Subcutaneous abdominal adipose tissue (tissue), 5 donors: ENCODE results near the gene GSN.

Experiments used
- H3K27ac ChIP-seq: one replicate; pipeline ENCODE4 v1.7.0; 2013; ENCODE audit warnings: low read depth, mild to moderate bottlenecking, inconsistent platforms, low read length, moderate library complexity
- H3K27me3 ChIP-seq, 5 donors: one replicate each; pipeline ENCODE4 v1.7.0; 2013; ENCODE audit warnings: low read length in 5 of 5, inconsistent platforms in 1 of 5; ENCODE audit not compliant: control insufficient read depth in 5 of 5, insufficient read depth in 4 of 5
- H3K36me3 ChIP-seq, 5 donors: one replicate each; pipeline ENCODE4 v1.7.0; 2013; ENCODE audit warnings: low read length in 5 of 5; ENCODE audit not compliant: control insufficient read depth in 5 of 5, insufficient read depth in 5 of 5
- H3K4me1 ChIP-seq, 5 donors: one replicate each; pipeline ENCODE4 v1.7.0; 2013; ENCODE audit warnings: low read length in 5 of 5, mild to moderate bottlenecking in 3 of 5, moderate library complexity in 1 of 5; ENCODE audit not compliant: control insufficient read depth in 5 of 5, insufficient read depth in 5 of 5
- H3K4me3 ChIP-seq, 5 donors: one replicate each; pipeline ENCODE4 v1.7.0; 2013; ENCODE audit warnings: low read length in 5 of 5, low read depth in 1 of 5
- H3K9ac ChIP-seq, 5 donors: one replicate each; pipeline ENCODE4 v1.7.0; 2013; ENCODE audit warnings: low read length in 5 of 5, mild to moderate bottlenecking in 4 of 5, moderate library complexity in 3 of 5
- H3K9me3 ChIP-seq, 5 donors: one replicate each; pipeline ENCODE4 v1.7.0; 2013; ENCODE audit warnings: low read length in 5 of 5; ENCODE audit not compliant: control insufficient read depth in 5 of 5
- donor health status: healthy.
- donor health status: healthy.
- donor health status: healthy.
- donor health status: healthy.
- donor health status: healthy.

The GSN gene

GRCh38 chr9:121300283-121301119, 32.5 kb downstream of the GSN start:
- Histone ChIP-seq H3K27ac (peak overlapping the region; percentile 91), H3K27me3 (no peaks in the 10 kb centered on the region), H3K4me1 (peaks cover 43 to 97% (median 96%) of the 10 kb centered on the region in 5 donors), H3K4me3 (peak overlapping the region; percentile 78 to 97 (median 80)), H3K36me3 (peaks cover 4 to 41% (median 38%) of the 10 kb centered on the region in 5 donors), H3K9me3 (no peaks in the 10 kb centered on the region), H3K9ac (peak overlapping the region; percentile 73 to 98 (median 82))

- H3K4me3 ChIP-seq, result peak overlapping the region; percentile 78 to 97 (median 80)
- H3K9me3 ChIP-seq, result no peaks in the 10 kb centered on the region
- peaks cover 36 to 93% (median 89%) of the 10 kb centered on the region in 5 donors for H3K4me1 ChIP-seq
- H3K36me3 ChIP-seq, result peaks cover 9 to 50% (median 44%) of the 10 kb centered on the region in 5 donors
- peak overlapping the region in 4 of 5 donors; percentile 31 to 82 (median 67) for H3K9ac ChIP-seq
- no peaks in the 10 kb centered on the region for H3K27me3 ChIP-seq
- H3K27ac ChIP-seq, result peak overlapping the region; percentile 91
These were observed 33.9 kb downstream of the GSN start for GRCh38 chr9:121301881-121302286.

- H3K9ac ChIP-seq, result peak overlapping the region in 3 of 5 donors; percentile 3 to 80 (median 54)
- peaks cover 36 to 89% (median 86%) of the 10 kb centered on the region in 5 donors for H3K4me1 ChIP-seq
- H3K27ac ChIP-seq, result peak overlapping the region; percentile 91
- H3K9me3 ChIP-seq, result no peaks in the 10 kb centered on the region
- peaks cover 9 to 54% (median 45%) of the 10 kb centered on the region in 5 donors for H3K36me3 ChIP-seq
- no peaks in the 10 kb centered on the region for H3K27me3 ChIP-seq
- peak overlapping the region; percentile 78 to 97 (median 80) for H3K4me3 ChIP-seq
These were observed 34.4 kb downstream of the GSN start for GRCh38 chr9:121302341-121302740.

- Histone ChIP-seq H3K27ac (peak overlapping the region; percentile 91), H3K27me3 (no peaks in the 10 kb centered on the region), H3K36me3 (peaks cover 9 to 59% (median 50%) of the 10 kb centered on the region in 5 donors), H3K4me3 (peak overlapping the region; percentile 78 to 97 (median 80)), H3K9ac (peak overlapping the region in 4 of 5 donors; percentile 3 to 80 (median 32)), H3K4me1 (peaks cover 36 to 89% (median 86%) of the 10 kb centered on the region in 5 donors), H3K9me3 (no peaks in the 10 kb centered on the region)
These were observed 34.8 kb downstream of the GSN start for GRCh38 chr9:121302786-121303185.

GRCh38 chr9:121303456-121304451, 35.8 kb downstream of the GSN start:
- H3K36me3 ChIP-seq, result peaks cover 9 to 68% (median 58%) of the 10 kb centered on the region in 5 donors

GRCh38 chr9:121304707-121305106, 36.7 kb downstream of the GSN start:
- no peaks in the 10 kb centered on the region for H3K9me3 ChIP-seq
- H3K27ac ChIP-seq, result peak overlapping the region; percentile 91
- H3K9ac ChIP-seq, result peak overlapping the region in 4 of 5 donors; percentile 8 to 38 (median 27)
- peaks cover 35 to 88% (median 83%) of the 10 kb centered on the region in 5 donors for H3K4me1 ChIP-seq
- no peaks in the 10 kb centered on the region for H3K27me3 ChIP-seq
- H3K4me3 ChIP-seq, result peak overlapping the region; percentile 42 to 97 (median 78)
- H3K36me3 ChIP-seq, result peaks cover 9 to 78% (median 68%) of the 10 kb centered on the region in 5 donors

More at GRCh38 chr9:121303456-121304451, 35.8 kb downstream of the GSN start:
- Histone ChIP-seq H3K4me3 (peak overlapping the region; percentile 42 to 97 (median 78)), H3K9me3 (no peaks in the 10 kb centered on the region), H3K27ac (peak overlapping the region; percentile 91), H3K4me1 (peaks cover 33 to 88% (median 84%) of the 10 kb centered on the region in 5 donors), H3K27me3 (no peaks in the 10 kb centered on the region), H3K9ac (peak overlapping the region in 4 of 5 donors; percentile 2 to 58 (median 20))

- Histone ChIP-seq H3K27me3 (no peaks in the 10 kb centered on the region), H3K27ac (peak overlapping the region; percentile 91), H3K4me3 (peak overlapping the region; percentile 37 to 97 (median 78)), H3K9me3 (no peaks in the 10 kb centered on the region), H3K36me3 (peaks cover 15 to 85% (median 75%) of the 10 kb centered on the region in 5 donors), H3K9ac (peak overlapping the region in 4 of 5 donors; percentile 15 to 38 (median 30)), H3K4me1 (peaks cover 31 to 87% (median 80%) of the 10 kb centered on the region in 5 donors)
These were observed 37.5 kb downstream of the GSN start for GRCh38 chr9:121305269-121305994.

GRCh38 chr9:121307976-121308375, 40.0 kb downstream of the GSN start:
- peak overlapping the region; percentile 60 for H3K27ac ChIP-seq
- no peak overlapping the region for H3K9ac ChIP-seq
- H3K4me3 ChIP-seq, result no peak overlapping the region
- peaks cover 19 to 97% (median 87%) of the 10 kb centered on the region in 5 donors for H3K36me3 ChIP-seq
- H3K4me1 ChIP-seq, result peaks cover 26 to 75% (median 68%) of the 10 kb centered on the region in 5 donors
- H3K9me3 ChIP-seq, result no peaks in the 10 kb centered on the region
- no peaks in the 10 kb centered on the region for H3K27me3 ChIP-seq

- peak overlapping the region; percentile 60 for H3K27ac ChIP-seq
- no peak overlapping the region for H3K9ac ChIP-seq
- peaks cover 19 to 97% (median 87%) of the 10 kb centered on the region in 5 donors for H3K36me3 ChIP-seq
- peaks cover 19 to 74% (median 68%) of the 10 kb centered on the region in 5 donors for H3K4me1 ChIP-seq
- H3K9me3 ChIP-seq, result no peaks in the 10 kb centered on the region
- H3K27me3 ChIP-seq, result no peaks in the 10 kb centered on the region
- no peak overlapping the region for H3K4me3 ChIP-seq
These were observed 40.8 kb downstream of the GSN start for GRCh38 chr9:121308765-121309164.
